H1 (cell line): ENCODE data around the gene LRRC25. TPM values are rescaled to one million over a fixed set of nuclear protein-coding genes. Genes with fewer than 3 reads are reported as not detected.

Experiments used
- CTCF ChIA-PET: fragments of 300-600 bp; sonication (Branson Sonifier 250); formaldehyde crosslinking; loops from one replicate; lab custom pipeline; 2021; ENCODE audit not compliant: partially characterized antibody; lab: Charles Lee
- POLR2A ChIA-PET: fragments of 300-600 bp; sonication (Branson Sonifier 250); formaldehyde crosslinking; loops from one replicate; lab custom pipeline; 2021; ENCODE audit warnings: inconsistent platforms; ENCODE audit not compliant: partially characterized antibody; lab: Charles Lee
- DNase-seq, 2 experiments: peaks; one replicate each; pipeline versions ENCODE4 v3.0.0 to v3.0.0-alpha.2; 2010 to 2022; ENCODE audit warnings: low spot score in 2 of 2, low read depth in 1 of 2, mixed read lengths in 1 of 2
- FAIRE-seq: peaks from 2 replicates; lab custom pipeline; 2011; peaks lifted over from hg19 to GRCh38; lab: Jason Lieb, UNC
- H2AFZ ChIP-seq: 2 replicates; pipeline ENCODE4 v1.8.1; 2012; ENCODE audit warnings: low read length, inconsistent platforms
- H2AK5ac ChIP-seq: 2 replicates; pipeline ENCODE4 v1.6.1; 2013; ENCODE audit warnings: low read depth, low read length
- H2BK120ac ChIP-seq: replicated peaks from 2 replicates; pipeline ENCODE3; 2013; ENCODE audit warnings: low read depth, low read length, inconsistent platforms
- H2BK12ac ChIP-seq: 2 replicates; pipeline ENCODE4 v1.6.1; 2013; ENCODE audit warnings: low read depth, low read length
- H2BK15ac ChIP-seq: 2 replicates; pipeline ENCODE4 v1.6.1; 2013; ENCODE audit warnings: low read length
- H2BK20ac ChIP-seq: 2 replicates; pipeline ENCODE4 v1.6.1; 2013; ENCODE audit warnings: low read length
- H2BK5ac ChIP-seq: 2 replicates; pipeline ENCODE4 v1.6.1; 2013; ENCODE audit warnings: low read depth, low read length
- H3K14ac ChIP-seq: 2 replicates; pipeline ENCODE4 v1.6.1; 2013; ENCODE audit warnings: inconsistent platforms; ENCODE audit not compliant: insufficient read length
- H3K18ac ChIP-seq: 2 replicates; pipeline ENCODE4 v1.6.1; 2013; ENCODE audit warnings: low read length; ENCODE audit errors: extremely low read depth
- H3K23ac ChIP-seq: 2 replicates; pipeline ENCODE4 v1.6.1; 2013; ENCODE audit warnings: inconsistent platforms; ENCODE audit not compliant: insufficient read length
- H3K23me2 ChIP-seq: 2 replicates; pipeline ENCODE4 v1.6.1; 2013; ENCODE audit warnings: low read depth, low read length
- H3K27ac ChIP-seq: 2 replicates; pipeline ENCODE4 v1.6.1; 2011; ENCODE audit warnings: low read depth, low read length, inconsistent platforms
- H3K27me3 ChIP-seq, 4 experiments: replicated peaks in 1 of 4; 1 replicate in 1 of 4; 2 replicates in 3 of 4; pipeline versions ENCODE4 v1.6.1 to v1.8.1; 2011 to 2013; ENCODE audit warnings: low read length in 3 of 4, mild to moderate bottlenecking in 3 of 4, inconsistent platforms in 2 of 4, mixed read lengths in 2 of 4, moderate library complexity in 1 of 4; ENCODE audit not compliant: control insufficient read depth in 3 of 4, insufficient read depth in 3 of 4; ENCODE audit errors: extremely low read depth in 1 of 4
- H3K36me3 ChIP-seq, 4 experiments: 2 replicates each; pipeline versions ENCODE4 v1.6.1 to v1.8.1; 2011 to 2013; ENCODE audit warnings: mild to moderate bottlenecking in 4 of 4, low read length in 3 of 4, moderate library complexity in 2 of 4, control low read depth in 1 of 4, inconsistent platforms in 1 of 4; ENCODE audit not compliant: insufficient read depth in 4 of 4, control insufficient read depth in 2 of 4
- H3K4ac ChIP-seq: replicated peaks from 2 replicates; pipeline ENCODE3; 2013; ENCODE audit warnings: low read length, low read depth, mixed read lengths, inconsistent platforms; ENCODE audit not compliant: insufficient read length
- H3K4me1 ChIP-seq, 4 experiments: replicated peaks in 1 of 4; 1 replicate in 1 of 4; 2 replicates in 3 of 4; pipeline versions ENCODE4 v1.6.1 to v1.8.1; 2011 to 2013; ENCODE audit warnings: low read length in 3 of 4, inconsistent platforms in 2 of 4, mixed read lengths in 1 of 4; ENCODE audit not compliant: insufficient read depth in 4 of 4, control insufficient read depth in 3 of 4
- H3K4me2 ChIP-seq, 2 experiments: 2 replicates each; pipeline versions ENCODE4 v1.6.1 to v1.8.1; 2011 to 2013; ENCODE audit warnings: low read depth in 2 of 2, low read length in 2 of 2, control low read depth in 1 of 2, inconsistent platforms in 1 of 2, mild to moderate bottlenecking in 1 of 2; ENCODE audit not compliant: insufficient read depth in 1 of 2
- H3K4me3 ChIP-seq, 4 experiments: fragments of 200-600, 300-600 bp in 1 of 4; sonication (generic), shearing (Covaris generic), sonication (Bioruptor Twin) in 1 of 4; 2 replicates each; pipeline versions ENCODE4 v1.5.1 to v1.8.1; 2011 to 2016; ENCODE audit warnings: low read length in 4 of 4, low read depth in 3 of 4, control low read depth in 2 of 4, inconsistent platforms in 2 of 4, mild to moderate bottlenecking in 2 of 4, mixed read lengths in 1 of 4, moderate library complexity in 1 of 4; ENCODE audit not compliant: insufficient read depth in 2 of 4; ENCODE audit errors: extremely low read depth in 1 of 4
- H3K56ac ChIP-seq: replicated peaks from 2 replicates; pipeline ENCODE3; 2013; ENCODE audit warnings: low read depth, mild to moderate bottlenecking, mixed read lengths, low read length, inconsistent platforms; ENCODE audit not compliant: insufficient read length
- H3K79me1 ChIP-seq: 2 replicates; pipeline ENCODE4 v1.6.1; 2013; ENCODE audit warnings: low read depth, low read length, control low read depth
- H3K79me2 ChIP-seq, 2 experiments: 2 replicates each; pipeline versions ENCODE4 v1.6.1 to v1.8.1; 2012 to 2013; ENCODE audit warnings: low read length in 2 of 2, mild to moderate bottlenecking in 2 of 2, inconsistent platforms in 1 of 2; ENCODE audit not compliant: insufficient read depth in 2 of 2, control insufficient read depth in 1 of 2
- H3K9ac ChIP-seq, 4 experiments: replicated peaks in 1 of 4; 1 replicate in 1 of 4; 2 replicates in 3 of 4; pipeline versions ENCODE4 v1.6.1 to v1.8.1; 2011 to 2013; ENCODE audit warnings: low read depth in 3 of 4, low read length in 3 of 4, control low read depth in 2 of 4, mild to moderate bottlenecking in 2 of 4, moderate library complexity in 2 of 4, inconsistent platforms in 1 of 4; ENCODE audit errors: extremely low read depth in 1 of 4
- H3K9me3 ChIP-seq, 2 experiments: 2 replicates each; pipeline versions ENCODE4 v1.6.1 to v1.8.1; 2012 to 2013; ENCODE audit warnings: mild to moderate bottlenecking in 2 of 2, moderate library complexity in 2 of 2, control low read depth in 1 of 2, inconsistent platforms in 1 of 2, low read depth in 1 of 2, low read length in 1 of 2, mixed read lengths in 1 of 2; ENCODE audit not compliant: insufficient read depth in 2 of 2
- H4K20me1 ChIP-seq, 2 experiments: replicated peaks in 1 of 2; 2 replicates each; pipeline versions ENCODE3 to v1.8.1; 2011 to 2013; ENCODE audit warnings: inconsistent platforms in 2 of 2, low read length in 2 of 2, mild to moderate bottlenecking in 1 of 2; ENCODE audit not compliant: insufficient read depth in 2 of 2, control insufficient read depth in 1 of 2
- H4K5ac ChIP-seq: 2 replicates; pipeline ENCODE4 v1.6.1; 2013; ENCODE audit warnings: low read length, low read depth, mixed read lengths, inconsistent platforms; ENCODE audit not compliant: insufficient read length
- H4K8ac ChIP-seq: 2 replicates; pipeline ENCODE4 v1.8.0; 2013; ENCODE audit warnings: mild to moderate bottlenecking, moderate library complexity, low read length, inconsistent platforms; ENCODE audit not compliant: insufficient read depth; ENCODE audit errors: extremely low read depth
- H4K91ac ChIP-seq: replicated peaks from 2 replicates; pipeline ENCODE3; 2013; ENCODE audit warnings: low read length, mixed read lengths, inconsistent platforms; ENCODE audit not compliant: insufficient read length
- NRF1 ChIP-seq: IDR thresholded peaks from 2 replicates; pipeline ENCODE4 v1.6.1; 2011; ENCODE audit warnings: mild to moderate bottlenecking, low read depth, low read length, improper control_type of control experiment
- TEAD4 ChIP-seq: IDR thresholded peaks from 2 replicates; pipeline ENCODE4 v1.6.1; 2012; ENCODE audit warnings: low read depth, low read length, inconsistent platforms, mixed read lengths
- WGBS, 2 experiments: shearing (Covaris generic) in 1 of 2; methylation state at CpG; one replicate each; pipeline versions ENCODE4 v1.1.6 to v1.1.7; 2013 to 2015; ENCODE audit warnings: low lambda C conversion rate in 2 of 2, mixed read lengths in 2 of 2, inconsistent platforms in 1 of 2, low coverage in 1 of 2, missing lambda C conversion rate in 1 of 2; ENCODE audit not compliant: insufficient replicate concordance in 2 of 2, insufficient coverage in 1 of 2, insufficient read length in 1 of 2; ENCODE audit errors: extremely low coverage in 1 of 2, missing lambda C conversion rate in 1 of 2; 5-methylcytosine and 5-hydroxymethylcytosine counted together
- polyA plus RNA-seq, 7 experiments: library from polyadenylated mRNA; depleted of rRNA in 3 of 7; stranded (reverse) in 5 of 7; unstranded in 2 of 7; fragments of >200 nt in 5 of 7; fragments of 200-250 nt in 2 of 7; gene quantifications; 1 replicate in 5 of 7; 2 replicates in 1 of 7; 4 replicates in 1 of 7; pipeline versions ENCODE4 v1.2.1 to v1.2.3, GENCODE V29; 2011 to 2013; ENCODE audit warnings: missing spikeins in 2 of 7, mixed read lengths in 2 of 7
- total RNA-seq: library from RNA; stranded (reverse); fragmentation: NEBNext Ultra II Directional; extraction: Animal tissue kit (Norgen Biotek cat#: 25700); gene quantifications from 2 replicates; pipeline ENCODE4 v1.2.1, GENCODE V29; 2021

The LRRC25 gene
- total and polyA plus RNA-seq, 2 of the 8 experiments (the other 6 are each of a cell fraction or from before 2014, with no cell fraction given): 0.20 to 0.41 TPM

DNA sequence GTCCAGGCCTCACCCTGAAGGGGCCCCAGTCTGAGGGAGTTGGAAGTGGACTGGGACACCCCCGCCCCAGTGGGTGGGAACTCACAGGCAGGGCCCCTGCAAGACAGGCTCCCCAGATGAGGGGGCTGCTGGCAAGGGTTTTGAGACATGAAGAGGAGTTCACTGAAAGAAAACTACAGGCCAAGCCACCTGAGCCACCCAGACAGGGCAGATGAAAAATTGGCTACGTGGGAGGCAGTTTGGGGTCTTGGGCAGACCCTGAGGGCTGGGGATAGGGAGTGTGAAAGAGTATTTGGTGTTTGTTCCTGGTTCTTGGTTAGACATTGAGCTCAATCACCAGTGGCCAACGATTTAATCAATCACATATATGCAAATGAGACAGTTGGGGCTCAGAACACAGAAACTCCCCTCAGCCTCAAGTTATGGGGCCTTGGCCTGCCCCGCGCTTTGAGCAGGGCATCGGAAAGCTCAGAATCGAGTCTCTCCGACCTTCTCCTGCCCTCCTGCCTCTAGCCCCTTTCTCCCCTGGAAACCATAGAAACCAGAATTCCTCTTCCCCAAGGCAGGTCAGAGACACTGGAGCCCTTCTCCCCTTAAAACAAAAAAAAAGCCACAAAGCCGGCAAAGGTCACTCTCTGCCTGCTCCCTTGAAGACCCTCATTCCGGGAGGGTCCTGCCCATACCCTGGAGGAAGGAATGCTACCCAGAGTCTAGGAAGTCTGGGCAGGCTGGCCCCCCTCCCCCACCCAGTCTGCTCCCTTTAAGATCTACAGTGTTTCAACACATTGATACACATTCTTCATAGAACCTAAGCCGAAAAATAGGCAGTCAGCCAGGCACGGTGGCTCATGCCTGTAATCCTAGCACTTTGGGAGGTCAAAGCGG lies 41.8 kb upstream of the LRRC25 start:
- peak overlapping the region; percentile 35 for H4K91ac ChIP-seq
- no peak overlapping the region for H2BK20ac ChIP-seq
- ChIA-PET CTCF (interaction anchor here (0.8 to 2.4 kb wide), 13 partner anchors 8 to 80 kb away, joined by 3 to 8 read pairs (median 3); partner anchors contain the start of gene SSBP4), POLR2A (interaction anchor here (0.6 to 3.4 kb wide), 18 partner anchors 7 to 261 kb away, joined by 3 to 19 read pairs (median 3); partner anchors contain the start of genes JUND and SSBP4)
- H3K27ac ChIP-seq: peak overlapping the region; percentile 22; the same call in 1 of the 2 replicates
- peak overlapping the region; percentile 65; the same call in 1 of the 2 replicates for H2AK5ac ChIP-seq
- H4K5ac ChIP-seq: peak overlapping the region; percentile 32
- H3K18ac ChIP-seq: peak overlapping the region; percentile 72
- H3K4me2 ChIP-seq: peak overlapping the region; percentile 75 to 80
- H2BK5ac ChIP-seq: peak overlapping the region; percentile 95
- H2BK120ac ChIP-seq: peak overlapping the region; percentile 50
- H3K23ac ChIP-seq: no peak overlapping the region
- 71% methylated on average over 12 of the region's 13 CpGs; no CpG with 5 or more reads in 1 of the 2 experiments for WGBS, 2 experiments
- 0 out of 7 replicates have a peak overlapping the region, but pooled peaks of 1 of the 4 experiments have one; percentile 4 for H3K9ac ChIP-seq
- no peak for DNase-seq
- H3K79me2 ChIP-seq: no peaks in the 10 kb centered on the region
- no peaks in the 10 kb centered on the region for H3K27me3 ChIP-seq
- peaks cover 2 to 13% (median 7%) of the 10 kb centered on the region in 4 experiments; a peak in 4 of 8 replicates for H3K36me3 ChIP-seq
- H3K14ac ChIP-seq: no peak overlapping the region
- H3K4ac ChIP-seq: peak overlapping the region; percentile 6
- peaks cover 16% of the 10 kb centered on the region; the same call in 1 of the 2 replicates for H3K23me2 ChIP-seq
- peaks cover 5 to 27% (median 19%) of the 10 kb centered on the region in 4 experiments for H3K4me1 ChIP-seq
- H4K8ac ChIP-seq: peak overlapping the region; percentile 36; the same call in 1 of the 2 replicates
- H3K56ac ChIP-seq: no peak overlapping the region
- H4K20me1 ChIP-seq: peaks cover 0 to 23% of the 10 kb centered on the region in 2 experiments
- no peak overlapping the region for H2AFZ ChIP-seq
- TF ChIP-seq TEAD4 (peak; percentile 51; the same call in 1 of the 2 replicates), NRF1 (no peak)
- TF ChIP-seq, all 59 proteins: peak for 1
- Histone ChIP-seq H2BK12ac (peak overlapping the region; percentile 87; the same call in 1 of the 2 replicates), H3K79me1 (no peaks in the 10 kb centered on the region; the same call in 1 of the 2 replicates), H3K9me3 (no peaks in the 10 kb centered on the region), H3K4me3 (peak overlapping the region in 1 of 4 experiments; percentile 94; a peak in 2 of 8 replicates), H2BK15ac (peak overlapping the region; percentile 61; the same call in 1 of the 2 replicates)
- FAIRE-seq: no peak
